ENCODE data around the gene ABTB2. TPM values are rescaled to one million over a fixed set of nuclear protein-coding genes. Genes with fewer than 3 reads are reported as not detected.

The ABTB2 gene
- total RNA-seq, 1 donor from 2014 or later: 3.1 TPM

- H3K9me3 Mint-ChIP-seq: no peaks in the 10 kb centered on the region
- H3K36me3 Mint-ChIP-seq: no peaks in the 10 kb centered on the region
- DNase-seq (ENCODE audit: low spot score in 2 of 2, unreplicated experiment in 2 of 2): no peak
- H3K4me1 Mint-ChIP-seq: peaks cover 6% of the 10 kb centered on the region
- H3K27me3 Mint-ChIP-seq (ENCODE audit: low read depth): no peaks in the 10 kb centered on the region
- H3K4me3 Mint-ChIP-seq: no peak overlapping the region
- H3K27ac Mint-ChIP-seq: no peak overlapping the region
- no peak for TF ChIP-seq CTCF (IDR thresholded peaks at IDR 0.05; ENCODE audit: unreplicated experiment)
These were observed 144.4 kb downstream of the ABTB2 start for GRCh38 chr11:34213366-34213765.

- no peak for TF ChIP-seq CTCF (IDR thresholded peaks at IDR 0.05; ENCODE audit: unreplicated experiment)
- no peaks in the 10 kb centered on the region for H3K9me3 Mint-ChIP-seq
- DNase-seq (ENCODE audit: low spot score in 2 of 2, unreplicated experiment in 2 of 2): no peak
- H3K4me1 Mint-ChIP-seq: peaks cover 12% of the 10 kb centered on the region
- H3K27me3 Mint-ChIP-seq (ENCODE audit: low read depth): no peaks in the 10 kb centered on the region
- no peaks in the 10 kb centered on the region for H3K36me3 Mint-ChIP-seq
- H3K27ac Mint-ChIP-seq: no peak overlapping the region
- H3K4me3 Mint-ChIP-seq: no peak overlapping the region
These were observed 145.2 kb downstream of the ABTB2 start for GRCh38 chr11:34212566-34212965.

GRCh38 chr11:34209809-34210208 lies 148.0 kb downstream of the ABTB2 start:
- Mint-ChIP-seq H3K4me3 (no peak overlapping the region), H3K27ac (no peak overlapping the region), H3K4me1 (peaks cover 27% of the 10 kb centered on the region), H3K9me3 (no peaks in the 10 kb centered on the region), H3K36me3 (no peaks in the 10 kb centered on the region), H3K27me3 (ENCODE audit: low read depth) (no peaks in the 10 kb centered on the region)
- no peak for DNase-seq (ENCODE audit: low spot score in 2 of 2, unreplicated experiment in 2 of 2)
- TF ChIP-seq CTCF (IDR thresholded peaks at IDR 0.05; ENCODE audit: unreplicated experiment): no peak

GRCh38 chr11:34208266-34209135 lies 149.3 kb downstream of the ABTB2 start:
- Mint-ChIP-seq H3K27ac (no peak overlapping the region), H3K4me3 (no peak overlapping the region), H3K36me3 (no peaks in the 10 kb centered on the region), H3K27me3 (ENCODE audit: low read depth) (no peaks in the 10 kb centered on the region), H3K4me1 (peaks cover 28% of the 10 kb centered on the region), H3K9me3 (no peaks in the 10 kb centered on the region)
- no peak for DNase-seq (ENCODE audit: low spot score in 2 of 2, unreplicated experiment in 2 of 2)
- no peak for TF ChIP-seq CTCF (IDR thresholded peaks at IDR 0.05; ENCODE audit: unreplicated experiment)

DNA sequence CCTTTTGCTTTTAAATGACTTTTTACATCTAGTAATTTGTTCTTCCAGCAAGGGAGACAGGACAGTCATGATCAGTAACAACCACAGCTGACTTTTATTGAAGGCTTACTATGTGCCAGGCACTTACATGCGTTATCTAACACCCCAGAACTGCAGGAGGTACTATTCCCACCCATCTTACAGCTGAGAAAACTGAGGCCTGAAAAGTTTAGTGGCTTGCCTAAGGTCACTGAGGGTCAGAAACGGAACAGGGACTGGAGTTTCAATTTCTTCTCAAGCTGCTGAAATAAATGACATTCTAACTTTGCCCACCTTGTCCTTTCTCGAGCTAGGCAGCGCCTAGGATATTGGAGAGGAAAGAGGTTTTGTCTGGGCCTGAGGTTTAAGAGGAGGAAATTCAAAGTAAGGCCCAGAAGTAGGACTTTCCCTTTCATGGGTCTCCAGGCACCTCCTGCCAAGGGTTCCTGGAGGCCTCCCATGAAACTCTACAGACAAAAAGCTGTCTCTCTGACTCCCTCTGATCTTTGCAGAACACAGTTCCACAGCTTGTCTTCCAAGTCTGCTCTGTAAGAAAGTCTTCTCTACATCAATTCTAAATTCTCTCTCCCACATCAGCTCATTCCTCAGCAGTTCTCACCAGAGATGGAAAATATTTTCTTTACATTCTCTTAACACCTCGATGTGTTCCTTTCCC lies 150.2 kb downstream of the ABTB2 start:
- Mint-ChIP-seq H3K27ac (peak overlapping the region; percentile 23), H3K9me3 (no peaks in the 10 kb centered on the region), H3K36me3 (no peaks in the 10 kb centered on the region), H3K4me1 (peaks cover 30% of the 10 kb centered on the region), H3K27me3 (ENCODE audit: low read depth) (no peaks in the 10 kb centered on the region), H3K4me3 (no peak overlapping the region)
- no peak for TF ChIP-seq CTCF (IDR thresholded peaks at IDR 0.05; ENCODE audit: unreplicated experiment)
- DNase-seq (ENCODE audit: low spot score in 2 of 2, unreplicated experiment in 2 of 2): no peak
